Activated CD4-positive, CD25-positive, alpha-beta regulatory T cell treated with anti-CD3 and anti-CD28 coated beads, Interleukin-2, amount 50 U/mL, for 24 hours (primary cell): ENCODE data around the gene USP38.
"Not testable (repeated sequence)": the region's sequence is repeated elsewhere in the genome, so short reads cannot be mapped to it uniquely, and the experiment has no call there.

ENCODE experiments used
- ATAC-seq, 2 donors: fragments of 150-1000 bp; cut with Tn5 transposase; one replicate each; pipeline ENCODE4 v1.10.0; 2021; ENCODE audit warnings: mild to moderate bottlenecking in 1 of 2, moderate library complexity in 1 of 2

USP38 gene

GRCh38 chr4:143262838-143263237 lies 78.1 kb downstream of the USP38 start:
- ATAC-seq: no peak

- not testable (repeated sequence) for ATAC-seq
These were observed 83.0 kb downstream of the USP38 start for GRCh38 chr4:143267690-143268089.

GRCh38 chr4:143270256-143270838 lies 85.6 kb downstream of the USP38 start:
- no peak for ATAC-seq
